Stimulated activated CD8-positive, alpha-beta memory T cell treated with anti-CD3 and anti-CD28 coated beads, Interleukin-7, amount 100 ng/mL, for 4 hours (primary cell): ENCODE measurements around the gene SDC3.

Experiments
- DNase-seq, 2 donors: peaks; one replicate each; pipeline ENCODE4 v3.0.0-alpha.2; 2020; ENCODE audit warnings: low read depth in 2 of 2

The SDC3 gene

DNA sequence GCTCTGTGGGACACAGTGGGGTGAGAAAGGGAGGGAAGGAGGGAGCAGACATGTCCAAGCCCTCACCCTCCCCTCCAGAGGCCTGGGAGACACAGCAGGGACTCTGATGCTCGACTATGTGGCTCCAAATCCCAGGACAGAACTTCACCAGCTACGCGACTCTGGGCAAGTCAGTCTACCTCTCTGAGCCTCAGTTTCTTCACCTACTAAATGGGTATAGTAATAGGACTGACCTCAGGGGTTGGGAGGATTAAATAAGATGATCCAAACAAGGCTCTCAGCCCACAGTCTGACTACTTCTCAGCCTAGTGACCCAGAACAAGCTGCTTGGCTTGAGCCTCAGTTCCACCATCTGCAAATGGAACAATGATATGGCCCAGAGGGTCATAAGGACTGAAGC, 19.6 kb downstream of the SDC3 start:
- no peak for DNase-seq

DNA sequence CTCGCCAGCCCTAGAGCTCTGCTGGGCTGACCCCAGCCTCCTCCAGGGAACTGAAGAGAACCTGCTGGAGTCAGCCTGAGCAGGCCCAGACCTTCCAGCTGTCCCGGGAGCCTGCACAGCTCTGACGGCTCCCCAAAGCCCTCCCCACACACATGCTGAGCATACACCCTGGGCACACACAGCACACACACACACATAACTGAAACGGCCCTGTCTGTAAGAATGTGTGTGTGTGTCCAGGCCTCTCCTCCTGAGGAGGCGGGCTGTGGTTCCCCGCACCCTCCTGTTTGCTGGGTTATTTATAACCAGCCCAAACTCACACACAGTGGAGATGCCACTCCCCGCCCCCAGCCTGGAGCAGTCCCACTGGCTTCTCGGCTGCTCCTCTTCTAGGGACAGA, 20.2 kb downstream of the SDC3 start:
- DNase-seq: no peak

DNA sequence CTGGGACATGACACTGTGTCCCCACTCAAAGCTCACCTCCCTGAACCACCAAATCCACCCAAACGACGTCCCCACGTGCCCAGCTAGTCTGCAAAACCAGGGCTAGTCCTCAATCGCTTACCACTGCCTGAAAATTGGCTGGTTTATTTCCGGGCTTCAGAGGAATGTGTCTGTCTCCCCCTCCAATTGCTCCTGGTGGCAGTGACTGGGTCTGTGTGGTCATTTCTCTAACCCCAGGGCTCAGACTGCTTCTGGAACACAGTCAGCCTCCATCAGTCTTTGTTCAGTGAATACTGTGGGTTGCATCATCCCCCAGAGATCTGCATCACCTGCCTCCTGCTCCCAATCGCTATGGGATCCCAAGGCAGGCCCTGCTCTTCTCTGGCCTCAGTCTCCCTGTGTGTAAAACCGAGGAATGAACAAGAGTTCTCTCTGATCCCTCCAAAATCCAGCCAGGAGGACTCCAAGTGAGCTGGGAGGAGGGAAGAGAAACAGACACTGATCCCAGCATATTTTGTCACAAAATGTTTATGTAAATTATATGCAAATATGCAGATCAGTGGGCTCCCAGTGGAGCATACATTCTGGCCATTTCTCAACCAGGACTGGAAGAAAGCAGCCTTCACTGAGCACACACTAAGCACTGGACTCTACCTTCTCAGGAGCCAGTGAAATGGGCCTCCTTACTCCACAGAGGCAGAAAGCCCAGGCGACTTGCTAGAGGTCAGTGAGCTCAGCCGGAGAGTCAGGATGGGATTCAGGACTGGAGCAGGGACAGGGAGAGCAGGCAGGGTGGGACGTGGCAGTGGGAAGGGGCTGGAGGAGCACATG, 20.9 kb downstream of the SDC3 start:
- no peak for DNase-seq

DNA sequence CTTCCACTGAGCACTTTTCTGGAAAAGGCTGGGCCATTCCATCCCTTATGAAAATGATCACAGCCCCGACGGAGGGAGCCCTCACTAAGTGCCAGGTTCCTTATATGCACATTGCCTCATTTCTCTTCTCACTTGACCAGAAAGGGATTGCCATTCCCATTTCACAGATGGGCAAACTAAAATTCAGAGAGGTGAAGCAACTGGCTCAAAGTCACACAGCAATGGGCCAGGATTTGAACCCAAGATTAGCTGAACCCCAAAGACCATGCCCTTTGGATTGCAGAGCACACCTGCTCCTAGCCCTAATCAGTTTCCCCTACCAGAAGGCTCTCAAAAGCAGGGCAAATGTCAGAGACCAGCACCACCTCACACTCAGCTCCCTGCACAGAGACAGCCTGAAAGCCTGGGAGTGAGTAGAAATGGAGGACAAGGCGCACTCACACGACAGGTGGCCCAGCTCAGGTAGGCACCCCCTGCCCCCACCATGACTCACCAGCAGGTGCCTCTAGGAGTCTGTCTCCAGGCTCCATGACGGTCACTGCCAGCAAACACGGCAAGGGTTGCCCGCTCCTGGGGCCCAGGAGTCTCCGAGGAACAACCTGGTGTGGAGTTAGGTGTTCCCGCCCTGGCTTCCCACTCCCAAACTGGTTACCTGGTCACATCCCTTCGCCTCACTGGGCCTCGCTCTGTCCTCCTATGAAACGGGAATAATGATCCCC, 21.7 kb downstream of the SDC3 start:
- no peak for DNase-seq

DNA sequence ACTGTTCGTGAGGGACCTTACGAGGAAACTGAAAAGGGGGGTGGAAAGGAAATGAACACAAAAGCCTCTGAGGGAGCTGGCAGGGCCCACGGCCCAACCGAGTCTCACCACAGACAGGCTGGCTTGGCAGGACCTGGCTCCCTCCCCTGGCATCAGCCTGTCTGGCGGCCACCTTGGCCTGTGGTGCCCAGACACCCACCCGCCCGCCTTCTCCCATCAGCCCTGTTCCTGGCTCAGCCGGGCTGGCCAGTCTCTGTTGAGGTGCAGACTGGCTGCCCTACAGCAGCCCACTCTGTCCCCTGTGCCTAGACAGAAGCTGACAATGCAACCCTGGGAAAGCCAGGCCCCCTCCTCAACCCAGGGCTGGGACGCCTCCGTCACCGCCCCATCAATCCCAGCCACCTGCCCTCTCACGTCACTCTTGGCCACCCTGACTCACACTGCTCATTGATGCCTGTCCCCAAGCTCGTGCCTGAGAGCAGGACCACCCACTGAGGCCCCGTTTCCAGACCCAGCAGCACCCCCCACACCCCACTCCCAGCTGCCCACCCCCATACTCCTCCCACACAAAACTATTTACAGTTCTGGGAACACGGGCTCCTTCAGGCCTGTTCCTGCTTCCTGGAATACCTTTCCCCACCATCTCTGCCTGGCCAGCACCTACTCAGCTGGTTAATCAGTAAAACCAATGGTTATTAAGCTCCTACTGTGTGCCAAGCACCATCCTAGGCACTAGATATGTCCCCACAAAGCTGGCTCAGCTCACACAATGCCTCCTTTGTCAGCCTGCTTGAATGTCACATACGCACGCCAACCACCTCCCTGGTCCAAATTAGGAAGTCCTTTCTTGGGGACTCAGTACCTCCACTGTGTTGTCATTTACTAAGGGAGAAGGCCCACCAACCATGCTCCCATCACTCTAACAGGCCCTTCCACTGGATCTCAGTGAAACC, 22.7 kb downstream of the SDC3 start:
- DNase-seq: no peak

DNA sequence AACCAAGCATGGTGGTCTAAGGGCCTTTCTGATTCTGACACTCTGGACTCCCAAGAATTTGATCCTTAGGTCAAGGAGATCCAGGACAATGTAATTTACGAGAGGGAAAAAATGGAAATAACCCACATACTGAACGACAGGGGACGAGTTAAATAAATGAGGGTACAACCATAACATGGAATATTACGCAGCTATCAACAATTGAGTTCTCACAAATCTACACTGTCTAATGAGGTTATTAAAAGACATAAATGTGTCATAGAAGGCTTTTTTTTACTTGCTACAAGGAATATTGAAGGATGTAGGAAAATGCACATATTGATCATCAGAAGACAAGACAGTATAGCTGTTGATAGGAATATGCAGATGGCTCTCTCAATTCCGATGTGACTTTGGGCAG, 23.8 kb downstream of the SDC3 start:
- DNase-seq: no peak

DNA sequence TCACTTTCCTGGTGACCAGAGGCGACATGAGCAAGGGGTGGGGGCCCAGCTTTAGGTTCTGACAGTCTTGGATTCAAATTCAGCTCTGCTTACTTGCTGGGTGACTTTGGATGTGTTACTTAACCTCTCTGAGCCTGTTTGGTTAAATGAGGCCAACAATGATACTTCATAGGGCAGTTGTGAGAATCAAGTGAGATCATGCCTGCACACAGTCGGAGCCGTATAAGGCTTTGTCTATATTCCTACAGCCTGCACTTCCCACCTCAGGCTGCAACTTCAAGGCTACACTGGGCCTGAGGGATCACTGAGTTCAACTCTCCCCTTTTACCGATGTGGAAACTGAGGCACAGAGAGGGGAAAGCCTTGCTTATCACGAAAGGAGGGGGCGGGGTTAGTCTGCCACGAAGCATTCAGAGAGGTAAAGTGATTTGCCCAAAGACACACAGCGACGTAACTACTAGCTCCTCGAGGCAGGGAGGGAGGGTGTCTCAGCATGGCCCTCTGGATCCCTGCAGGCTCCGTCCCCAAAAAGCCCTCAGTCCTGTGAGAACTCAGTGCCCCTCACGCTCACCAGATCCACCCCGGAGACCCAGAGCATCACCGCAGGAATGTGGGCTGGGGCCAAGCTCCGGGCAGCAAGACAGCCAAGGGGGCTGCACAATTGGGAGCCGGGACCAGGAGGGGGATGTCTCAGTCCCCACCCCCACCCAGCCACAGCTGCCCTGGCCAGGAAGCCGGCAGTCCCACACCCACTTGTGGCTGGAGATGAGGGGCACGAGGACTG, 25.0 kb downstream of the SDC3 start:
- no peak for DNase-seq

DNA sequence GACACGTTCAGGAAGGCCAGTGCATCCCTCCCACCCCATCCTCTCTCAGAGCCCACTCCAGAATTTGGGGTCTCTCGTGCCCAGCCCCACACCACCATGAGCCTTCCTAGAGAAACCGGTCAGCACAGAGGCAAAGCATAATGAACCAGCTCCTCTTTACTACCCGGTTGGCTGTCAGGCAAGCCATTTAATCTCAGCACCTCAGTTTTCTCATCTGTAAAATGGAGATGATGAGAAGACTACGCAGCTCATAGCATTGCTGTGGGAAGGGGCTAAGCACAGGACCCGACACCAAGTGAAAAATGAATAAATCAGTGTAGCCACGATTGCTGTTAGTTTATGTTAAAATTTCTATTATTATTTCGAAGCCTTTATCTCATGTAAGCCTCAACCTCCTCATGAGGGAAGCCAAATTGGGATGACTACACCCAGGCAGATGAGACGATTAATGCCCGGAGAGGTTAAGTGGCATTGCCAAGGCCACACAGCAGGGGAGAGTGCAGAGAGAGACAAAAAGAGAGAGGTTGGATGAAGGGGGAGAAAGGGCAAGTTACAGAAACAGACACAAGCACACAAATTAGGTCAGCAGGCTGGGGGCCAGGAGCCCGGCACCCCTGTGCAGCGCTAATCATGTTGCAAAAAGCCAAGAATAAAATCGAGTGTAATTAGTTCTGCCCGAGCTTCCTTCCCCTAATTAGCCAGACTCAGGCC, 25.7 kb downstream of the SDC3 start:
- DNase-seq: no peak

DNA sequence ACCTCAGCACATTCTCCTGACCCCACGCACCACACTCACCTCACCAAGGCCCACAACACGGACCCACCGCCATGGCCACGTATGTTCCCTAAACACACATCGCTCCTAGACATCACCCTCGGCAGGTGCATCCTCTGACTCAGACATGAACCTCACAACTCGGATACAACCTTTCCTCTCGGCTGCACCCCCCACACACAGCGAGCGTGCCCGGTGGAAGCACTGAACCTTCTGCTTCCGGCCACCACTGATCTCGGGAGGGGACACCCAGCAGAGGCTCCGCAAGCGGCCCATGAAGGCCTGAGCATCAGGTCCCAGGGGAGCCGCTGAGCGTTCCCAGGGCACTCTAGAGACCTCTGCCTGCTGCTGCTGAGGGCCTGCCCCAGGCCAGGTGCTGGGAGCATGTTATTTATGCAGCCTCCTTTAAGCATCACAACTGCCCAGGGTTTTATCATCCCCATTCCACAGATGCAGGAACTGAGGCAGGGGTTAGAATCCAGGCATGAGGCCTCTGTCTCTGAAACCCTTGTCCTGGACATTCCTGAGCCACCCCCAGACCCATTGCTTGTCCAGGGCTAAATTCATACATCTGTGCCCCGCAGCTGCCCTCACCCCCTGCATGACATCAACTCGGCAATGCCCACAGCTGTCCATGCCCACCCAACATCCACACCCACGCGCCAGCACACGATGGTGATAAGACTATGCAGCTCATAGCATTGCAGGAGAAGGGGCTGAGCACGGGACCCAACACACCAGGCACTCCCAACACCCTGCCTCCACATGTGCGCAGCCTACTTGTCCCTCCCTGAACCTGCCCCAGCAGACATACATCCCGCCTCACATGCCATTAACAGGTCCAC, 27.0 kb downstream of the SDC3 start:
- DNase-seq: no peak

DNA sequence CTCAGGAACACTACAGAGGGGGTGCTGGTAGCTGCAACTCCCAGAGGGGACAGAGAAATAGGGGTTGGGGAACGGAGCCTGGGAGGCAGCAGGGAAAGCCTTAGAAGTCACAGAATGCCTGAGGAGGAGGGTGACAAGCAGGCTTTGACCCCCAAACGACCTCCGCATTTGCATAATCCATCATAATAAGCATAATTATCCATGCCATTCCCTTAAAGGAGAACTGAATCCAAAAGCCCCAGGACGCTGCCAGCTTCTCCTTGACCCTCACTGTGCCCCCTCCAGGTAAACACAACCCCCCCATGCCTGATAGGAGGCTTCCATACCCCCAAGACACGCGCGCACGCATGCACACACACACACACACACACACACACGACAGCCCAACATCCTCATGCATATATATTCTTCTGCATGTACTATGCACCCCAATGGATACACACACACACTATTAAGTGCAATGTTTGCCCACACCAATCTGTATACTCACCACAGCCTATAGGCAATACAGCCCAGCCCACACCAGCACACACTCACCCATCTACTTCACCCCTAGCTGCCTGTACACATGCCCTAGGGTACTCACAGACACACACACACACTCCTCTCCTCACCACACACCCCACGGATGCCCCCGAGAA, 27.8 kb downstream of the SDC3 start:
- DNase-seq: no peak

DNA sequence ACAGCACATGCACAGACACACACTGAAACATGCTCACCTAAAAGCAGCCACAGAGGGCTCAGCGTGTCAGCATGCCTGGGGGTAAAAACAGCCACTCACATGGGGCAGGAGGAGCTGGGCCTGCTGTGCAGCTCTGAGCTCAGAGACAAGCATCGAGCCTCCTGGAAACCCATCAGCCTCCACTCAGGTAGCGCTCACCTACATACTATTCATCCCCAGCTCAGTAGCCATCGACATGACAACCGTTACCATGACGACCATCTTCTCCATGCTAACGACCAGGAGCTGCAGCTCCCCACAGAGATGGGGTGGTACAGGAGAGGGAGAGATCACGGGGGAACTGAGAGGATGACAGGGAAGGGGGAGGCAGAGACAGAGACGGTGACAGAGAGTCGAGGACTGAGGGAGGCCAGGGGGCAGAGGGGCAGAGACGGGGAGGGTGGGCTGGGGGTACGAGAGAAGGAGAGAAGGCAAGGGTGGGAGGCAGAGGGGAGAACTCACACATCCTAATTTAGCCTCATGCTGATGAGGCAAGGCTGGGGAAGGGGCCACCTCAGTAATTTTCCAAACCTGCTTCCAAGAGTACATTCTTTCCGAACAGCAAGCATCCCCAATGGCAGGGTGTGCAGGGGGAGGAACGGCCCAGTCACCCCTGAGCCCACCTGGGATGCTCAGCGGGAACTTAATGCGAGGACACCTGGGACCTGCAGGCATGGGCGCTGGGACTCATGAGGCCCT, 28.4 kb downstream of the SDC3 start:
- DNase-seq: no peak

DNA sequence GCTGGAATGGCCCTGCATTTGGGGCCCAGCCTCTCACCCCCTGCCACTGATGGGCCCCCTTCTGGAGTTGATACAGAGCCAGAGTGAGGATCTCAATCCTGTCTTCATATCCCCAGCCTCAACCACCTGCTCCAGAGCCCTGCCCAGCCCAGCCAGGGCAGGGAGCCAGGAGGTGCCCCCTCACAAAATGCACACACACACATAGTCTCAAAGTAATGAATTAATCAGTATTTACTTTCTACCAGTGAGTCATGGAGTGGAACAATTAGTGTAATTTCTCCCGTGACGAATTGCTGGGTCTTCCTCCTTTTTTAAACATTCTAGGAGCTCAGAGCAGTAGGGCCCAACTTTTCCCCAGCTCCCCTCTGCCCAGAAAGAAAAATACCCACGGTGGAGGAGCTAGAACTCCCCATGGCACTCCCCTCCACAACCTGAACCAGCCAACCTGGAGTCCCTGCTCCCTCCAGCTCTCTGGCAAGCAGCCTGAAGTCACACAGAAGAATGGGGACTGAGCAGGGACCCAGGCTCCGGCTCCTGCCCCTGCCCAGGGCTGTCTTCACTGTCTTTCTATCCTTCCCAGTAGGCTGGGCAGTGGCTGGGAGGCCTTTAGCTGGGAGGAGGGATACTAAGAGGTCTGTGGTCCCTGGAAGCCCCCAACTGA, 29.3 kb downstream of the SDC3 start:
- DNase-seq: no peak

DNA sequence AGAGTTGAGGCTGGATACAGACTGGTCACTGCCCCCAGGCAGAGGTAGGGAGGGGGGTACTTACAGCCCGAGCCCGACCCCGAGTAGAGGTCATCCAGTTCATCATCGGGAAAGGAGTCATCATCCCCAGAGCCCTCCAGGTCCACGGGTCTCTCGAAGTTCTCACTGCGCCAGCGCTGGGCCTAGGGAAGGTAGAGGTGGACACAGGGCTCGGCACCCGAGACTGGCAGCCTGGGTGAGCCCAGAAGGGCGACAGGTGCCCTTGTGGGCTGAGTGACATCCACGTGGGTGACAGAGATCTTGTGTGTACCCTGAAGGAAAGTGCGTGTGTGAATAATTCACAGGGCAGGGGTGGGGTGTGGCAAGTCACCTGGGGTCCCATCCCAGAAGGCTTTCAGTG, 30.0 kb downstream of the SDC3 start:
- DNase-seq: no peak

DNA sequence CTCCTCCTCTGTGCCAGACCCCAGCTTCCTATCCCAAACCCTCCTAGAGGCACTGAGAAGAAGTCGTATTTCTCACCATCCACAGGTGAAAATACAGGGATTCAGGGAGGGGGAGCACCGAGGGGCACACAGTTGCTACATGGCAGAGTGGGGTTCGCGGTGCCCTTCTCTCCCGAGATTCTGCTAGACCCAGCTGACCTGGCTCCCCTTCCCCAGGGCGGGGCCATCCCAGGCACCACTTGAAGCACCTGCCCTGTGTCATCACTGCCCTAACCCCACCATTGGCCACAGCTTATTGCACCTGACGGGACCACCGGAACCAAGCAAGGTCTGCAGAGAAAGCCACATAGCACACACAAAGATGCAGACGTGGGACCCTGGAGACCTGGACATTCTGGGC, 30.5 kb downstream of the SDC3 start:
- no peak for DNase-seq

DNA sequence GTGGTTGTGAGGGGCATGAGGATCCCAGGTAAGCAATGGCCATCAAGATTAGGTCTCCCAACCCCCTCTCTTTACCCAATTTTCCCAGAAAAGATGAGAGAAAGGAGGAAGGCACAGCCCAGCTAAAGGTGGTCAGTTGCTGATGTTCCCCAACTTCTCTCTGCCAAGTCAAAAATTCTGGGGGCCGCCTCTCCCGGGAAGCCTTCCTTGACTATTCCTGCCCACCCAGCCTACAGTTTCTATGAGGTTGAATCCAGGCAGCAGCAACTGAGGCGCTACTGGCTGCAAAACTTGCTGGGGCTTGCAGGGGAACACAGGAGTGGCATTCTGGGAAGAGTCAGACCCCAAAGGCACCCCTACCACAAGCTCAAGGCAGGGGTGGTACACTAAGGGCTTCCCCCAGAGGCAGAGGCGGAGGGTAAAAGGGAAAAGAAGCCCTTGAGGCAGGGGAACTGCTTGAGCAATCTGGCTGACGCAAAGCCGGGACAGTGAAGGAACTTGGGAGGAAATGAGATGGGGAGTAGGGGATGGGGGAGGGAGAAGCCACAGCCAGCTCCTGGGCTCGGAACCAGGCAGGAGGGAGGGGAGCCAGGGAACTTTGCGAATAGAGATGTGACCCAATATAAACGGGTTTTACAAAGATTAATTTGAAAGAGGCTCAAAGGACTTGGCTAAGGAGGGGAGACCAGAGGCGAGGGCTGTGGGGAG, 31.2 kb downstream of the SDC3 start:
- DNase-seq: no peak

DNA sequence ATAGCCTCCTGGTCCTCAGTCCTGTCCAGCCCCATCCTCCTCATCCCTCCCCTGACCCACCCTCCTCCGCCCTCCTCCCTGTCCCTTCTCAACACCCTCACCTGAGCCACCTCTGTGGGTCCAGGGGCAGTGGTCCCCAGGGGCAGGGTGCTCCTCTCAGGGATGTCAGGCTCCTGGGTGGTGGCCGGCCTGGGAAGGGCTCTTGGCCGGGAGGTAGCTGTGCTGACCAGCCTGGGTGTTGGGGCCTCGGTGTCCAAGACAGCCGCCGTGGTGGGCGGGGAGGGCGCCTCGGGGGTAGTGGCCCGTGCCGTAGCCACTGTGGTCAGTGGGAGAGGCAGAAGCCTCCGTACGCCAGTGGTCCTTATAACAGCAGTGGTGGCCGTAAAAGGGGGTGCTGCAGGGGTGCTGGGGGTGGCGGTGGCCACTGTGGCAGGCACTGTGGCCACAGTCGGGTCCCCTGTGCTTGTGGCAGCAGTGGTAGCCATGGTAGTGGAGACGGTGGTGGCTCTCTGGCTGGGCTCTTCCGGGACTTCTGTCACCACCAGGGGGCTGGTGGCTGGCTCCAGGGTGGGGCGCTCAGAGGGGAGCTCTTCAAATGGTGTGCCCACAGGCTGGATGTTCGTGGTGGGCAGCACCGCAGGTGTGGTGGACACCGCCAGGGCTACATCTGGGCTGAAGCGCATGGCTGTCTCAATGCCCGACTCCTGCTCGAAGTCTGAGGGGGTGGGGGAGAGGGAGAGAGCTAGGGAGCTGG, 31.9 kb downstream of the SDC3 start:
- no peak for DNase-seq

DNA sequence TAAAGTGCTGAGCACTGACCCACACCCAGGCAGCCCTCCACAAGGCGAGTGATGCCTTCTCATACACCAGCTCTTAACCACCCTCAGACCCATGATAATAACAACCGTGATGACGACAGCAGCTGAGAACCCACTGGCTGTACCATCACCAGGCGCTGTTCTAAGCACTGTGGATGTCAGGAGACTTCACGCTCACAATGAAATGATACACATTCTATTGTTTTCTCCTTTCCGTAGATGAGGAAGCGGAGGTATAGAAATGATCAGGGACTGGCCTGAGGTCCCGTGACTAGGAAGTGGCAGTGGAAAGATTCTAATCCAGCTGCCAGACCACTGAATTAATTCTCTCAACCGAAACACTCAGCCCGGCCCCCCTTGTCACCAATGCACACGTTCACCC, 32.6 kb downstream of the SDC3 start:
- DNase-seq: no peak
